ENCODE results near the gene API5.

DNA sequence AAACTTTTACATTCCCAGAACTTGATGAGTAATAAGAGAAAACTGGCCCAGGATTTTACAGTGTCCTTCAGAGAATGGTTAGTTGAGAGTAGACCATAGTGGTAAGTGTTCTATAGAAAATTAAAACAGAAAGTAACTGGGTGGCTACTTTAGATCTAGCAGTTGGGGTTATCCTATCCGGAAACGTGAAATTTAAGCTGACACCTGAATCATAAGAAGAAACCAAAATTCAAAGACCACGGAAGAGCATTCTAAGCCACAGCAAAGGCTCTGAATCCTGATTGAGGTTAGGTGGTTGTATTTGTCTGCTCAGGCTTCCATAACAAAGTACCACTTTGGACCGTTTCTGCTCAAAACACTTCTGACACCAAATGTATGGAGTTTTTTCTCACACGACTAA is 80.9 kb downstream of the API5 start:
- TF ChIP-seq, protein P1, sequence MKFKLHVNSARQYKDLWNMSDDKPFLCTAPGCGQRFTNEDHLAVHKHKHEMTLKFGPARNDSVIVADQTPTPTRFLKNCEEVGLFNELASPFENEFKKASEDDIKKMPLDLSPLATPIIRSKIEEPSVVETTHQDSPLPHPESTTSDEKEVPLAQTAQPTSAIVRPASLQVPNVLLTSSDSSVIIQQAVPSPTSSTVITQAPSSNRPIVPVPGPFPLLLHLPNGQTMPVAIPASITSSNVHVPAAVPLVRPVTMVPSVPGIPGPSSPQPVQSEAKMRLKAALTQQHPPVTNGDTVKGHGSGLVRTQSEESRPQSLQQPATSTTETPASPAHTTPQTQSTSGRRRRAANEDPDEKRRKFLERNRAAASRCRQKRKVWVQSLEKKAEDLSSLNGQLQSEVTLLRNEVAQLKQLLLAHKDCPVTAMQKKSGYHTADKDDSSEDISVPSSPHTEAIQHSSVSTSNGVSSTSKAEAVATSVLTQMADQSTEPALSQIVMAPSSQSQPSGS (CRISPR knock-in tag; IDR thresholded peaks at IDR 0.05; ENCODE audit: borderline replicate concordance, low read depth): no peak
- TF ChIP-seq, protein P2, sequence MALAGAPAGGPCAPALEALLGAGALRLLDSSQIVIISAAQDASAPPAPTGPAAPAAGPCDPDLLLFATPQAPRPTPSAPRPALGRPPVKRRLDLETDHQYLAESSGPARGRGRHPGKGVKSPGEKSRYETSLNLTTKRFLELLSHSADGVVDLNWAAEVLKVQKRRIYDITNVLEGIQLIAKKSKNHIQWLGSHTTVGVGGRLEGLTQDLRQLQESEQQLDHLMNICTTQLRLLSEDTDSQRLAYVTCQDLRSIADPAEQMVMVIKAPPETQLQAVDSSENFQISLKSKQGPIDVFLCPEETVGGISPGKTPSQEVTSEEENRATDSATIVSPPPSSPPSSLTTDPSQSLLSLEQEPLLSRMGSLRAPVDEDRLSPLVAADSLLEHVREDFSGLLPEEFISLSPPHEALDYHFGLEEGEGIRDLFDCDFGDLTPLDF (CRISPR knock-in tag; IDR thresholded peaks at IDR 0.05): no peak
- no peak for TF ChIP-seq ZNF317 (CRISPR knock-in tag; IDR thresholded peaks at IDR 0.05; ENCODE audit: borderline replicate concordance, low read depth)
- TF ChIP-seq, protein P3, sequence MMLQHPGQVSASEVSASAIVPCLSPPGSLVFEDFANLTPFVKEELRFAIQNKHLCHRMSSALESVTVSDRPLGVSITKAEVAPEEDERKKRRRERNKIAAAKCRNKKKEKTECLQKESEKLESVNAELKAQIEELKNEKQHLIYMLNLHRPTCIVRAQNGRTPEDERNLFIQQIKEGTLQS (CRISPR knock-in tag; conservative IDR thresholded peaks at IDR 0.05): no peak
- TF ChIP-seq MXD4 (CRISPR knock-in tag; IDR thresholded peaks at IDR 0.05; ENCODE audit: borderline replicate concordance): no peak
- TF ChIP-seq, protein P4, sequence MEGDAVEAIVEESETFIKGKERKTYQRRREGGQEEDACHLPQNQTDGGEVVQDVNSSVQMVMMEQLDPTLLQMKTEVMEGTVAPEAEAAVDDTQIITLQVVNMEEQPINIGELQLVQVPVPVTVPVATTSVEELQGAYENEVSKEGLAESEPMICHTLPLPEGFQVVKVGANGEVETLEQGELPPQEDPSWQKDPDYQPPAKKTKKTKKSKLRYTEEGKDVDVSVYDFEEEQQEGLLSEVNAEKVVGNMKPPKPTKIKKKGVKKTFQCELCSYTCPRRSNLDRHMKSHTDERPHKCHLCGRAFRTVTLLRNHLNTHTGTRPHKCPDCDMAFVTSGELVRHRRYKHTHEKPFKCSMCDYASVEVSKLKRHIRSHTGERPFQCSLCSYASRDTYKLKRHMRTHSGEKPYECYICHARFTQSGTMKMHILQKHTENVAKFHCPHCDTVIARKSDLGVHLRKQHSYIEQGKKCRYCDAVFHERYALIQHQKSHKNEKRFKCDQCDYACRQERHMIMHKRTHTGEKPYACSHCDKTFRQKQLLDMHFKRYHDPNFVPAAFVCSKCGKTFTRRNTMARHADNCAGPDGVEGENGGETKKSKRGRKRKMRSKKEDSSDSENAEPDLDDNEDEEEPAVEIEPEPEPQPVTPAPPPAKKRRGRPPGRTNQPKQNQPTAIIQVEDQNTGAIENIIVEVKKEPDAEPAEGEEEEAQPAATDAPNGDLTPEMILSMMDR (IDR thresholded peaks at IDR 0.05): no peak
- no peak for TF ChIP-seq JAZF1 (CRISPR knock-in tag; IDR thresholded peaks at IDR 0.05)
- TF ChIP-seq, protein P5, sequence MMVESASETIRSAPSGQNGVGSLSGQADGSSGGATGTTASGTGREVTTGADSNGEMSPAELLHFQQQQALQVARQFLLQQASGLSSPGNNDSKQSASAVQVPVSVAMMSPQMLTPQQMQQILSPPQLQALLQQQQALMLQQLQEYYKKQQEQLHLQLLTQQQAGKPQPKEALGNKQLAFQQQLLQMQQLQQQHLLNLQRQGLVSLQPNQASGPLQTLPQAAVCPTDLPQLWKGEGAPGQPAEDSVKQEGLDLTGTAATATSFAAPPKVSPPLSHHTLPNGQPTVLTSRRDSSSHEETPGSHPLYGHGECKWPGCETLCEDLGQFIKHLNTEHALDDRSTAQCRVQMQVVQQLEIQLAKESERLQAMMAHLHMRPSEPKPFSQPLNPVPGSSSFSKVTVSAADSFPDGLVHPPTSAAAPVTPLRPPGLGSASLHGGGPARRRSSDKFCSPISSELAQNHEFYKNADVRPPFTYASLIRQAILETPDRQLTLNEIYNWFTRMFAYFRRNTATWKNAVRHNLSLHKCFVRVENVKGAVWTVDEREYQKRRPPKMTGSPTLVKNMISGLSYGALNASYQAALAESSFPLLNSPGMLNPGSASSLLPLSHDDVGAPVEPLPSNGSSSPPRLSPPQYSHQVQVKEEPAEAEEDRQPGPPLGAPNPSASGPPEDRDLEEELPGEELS (CRISPR knock-in tag; IDR thresholded peaks at IDR 0.05): no peak

Measured in WTC11 (cell line).